Stimulated activated CD8-positive, alpha-beta memory T cell treated with anti-CD3 and anti-CD28 coated beads, Interleukin-12 subunit alpha, Interleukin-12 subunit beta, amount 100 ng/mL, for 24 hours (primary cell): ENCODE measurements around the gene DNAH6.

Source experiments
- DNase-seq: peaks from one replicate; pipeline ENCODE4 v3.0.0-alpha.2; 2020; ENCODE audit errors: extremely low read depth

Gene DNAH6

GRCh38 chr2:84631985-84632384 is 115.7 kb downstream of the DNAH6 start:
- DNase-seq = no peak

GRCh38 chr2:84636080-84636971 is 120.0 kb downstream of the DNAH6 start:
- no peak for DNase-seq

GRCh38 chr2:84639751-84640150 is 123.5 kb downstream of the DNAH6 start:
- no peak for DNase-seq

GRCh38 chr2:84640411-84640810 is 124.1 kb downstream of the DNAH6 start:
- DNase-seq = no peak

GRCh38 chr2:84641021-84641420 is 124.7 kb downstream of the DNAH6 start:
- no peak for DNase-seq

GRCh38 chr2:84643991-84644390 is 127.7 kb downstream of the DNAH6 start:
- DNase-seq = no peak

GRCh38 chr2:84646514-84646913 is 130.2 kb downstream of the DNAH6 start:
- no peak for DNase-seq

- no peak for DNase-seq
Measured at GRCh38 chr2:84647267-84647666, 131.0 kb downstream of the DNAH6 start.

GRCh38 chr2:84649058-84649457 is 132.8 kb downstream of the DNAH6 start:
- no peak for DNase-seq

GRCh38 chr2:84649487-84650142 is 133.3 kb downstream of the DNAH6 start:
- DNase-seq = no peak

GRCh38 chr2:84652431-84652830 is 136.1 kb downstream of the DNAH6 start:
- DNase-seq = no peak

GRCh38 chr2:84653302-84653701 is 137.0 kb downstream of the DNAH6 start:
- no peak for DNase-seq

GRCh38 chr2:84654414-84654813 is 138.1 kb downstream of the DNAH6 start:
- DNase-seq = no peak

- DNase-seq = no peak
Measured at GRCh38 chr2:84669122-84669521, 152.8 kb downstream of the DNAH6 start.

- no peak for DNase-seq
Measured at GRCh38 chr2:84674099-84674498, 157.8 kb downstream of the DNAH6 start.

GRCh38 chr2:84674586-84674985 is 158.3 kb downstream of the DNAH6 start:
- no peak for DNase-seq

- no peak for DNase-seq
Measured at GRCh38 chr2:84676295-84676694, 160.0 kb downstream of the DNAH6 start.

- DNase-seq = no peak
Measured at GRCh38 chr2:84678214-84678613, 161.9 kb downstream of the DNAH6 start.

GRCh38 chr2:84686783-84687476 is 170.6 kb downstream of the DNAH6 start:
- DNase-seq = no peak

GRCh38 chr2:84687498-84688149 is 171.3 kb downstream of the DNAH6 start:
- no peak for DNase-seq

GRCh38 chr2:84690225-84690624 is 173.9 kb downstream of the DNAH6 start:
- no peak for DNase-seq

GRCh38 chr2:84694088-84694622 is 177.9 kb downstream of the DNAH6 start:
- no peak for DNase-seq
